ENCODE data around the gene EHMT2. TPM values are rescaled to one million over a fixed set of nuclear protein-coding genes. Genes with fewer than 3 reads are reported as not detected.

The EHMT2 gene
- total RNA-seq, 1 donor from 2014 or later = 46.0 TPM

DNA sequence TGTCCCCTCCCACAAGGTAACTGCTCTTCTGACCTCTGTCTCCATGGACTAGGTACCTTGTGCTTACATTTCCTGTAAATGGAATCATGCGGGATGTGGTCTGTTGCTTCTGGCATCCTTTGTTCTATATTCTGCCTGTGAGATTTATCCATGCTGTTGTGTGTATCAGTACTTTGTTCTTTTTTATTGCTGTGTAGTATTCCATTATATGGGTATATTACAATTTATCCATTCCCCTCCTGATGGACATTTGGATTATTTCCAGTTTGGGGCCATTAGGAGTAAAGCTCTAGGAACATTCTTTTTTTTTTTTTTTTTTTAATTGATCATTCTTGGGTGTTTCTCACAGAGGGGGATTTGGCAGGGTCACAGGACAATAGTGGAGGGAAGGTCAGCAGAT lies 33.5 kb upstream of the EHMT2 start:
- no peak overlapping the region for H3K4me3 ChIP-seq
- intact Hi-C loops (cut with DNase I) = no loop called here

DNA sequence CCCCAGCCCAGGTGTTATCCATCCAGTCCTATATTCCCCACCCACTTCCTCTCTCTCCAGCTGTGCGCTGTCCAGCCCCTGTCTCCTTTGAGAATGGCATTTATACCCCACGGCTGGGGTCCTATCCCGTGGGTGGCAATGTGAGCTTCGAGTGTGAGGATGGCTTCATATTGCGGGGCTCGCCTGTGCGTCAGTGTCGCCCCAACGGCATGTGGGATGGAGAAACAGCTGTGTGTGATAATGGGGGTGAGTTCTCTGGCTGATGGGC lies 31.1 kb upstream of the EHMT2 start:
- intact Hi-C loops (cut with DNase I) = no loop called here
- DNase-seq (no peak), ATAC-seq (no peak)
- H3K4me3 ChIP-seq = peak overlapping the region; percentile 58
- TF ChIP-seq, protein P1, sequence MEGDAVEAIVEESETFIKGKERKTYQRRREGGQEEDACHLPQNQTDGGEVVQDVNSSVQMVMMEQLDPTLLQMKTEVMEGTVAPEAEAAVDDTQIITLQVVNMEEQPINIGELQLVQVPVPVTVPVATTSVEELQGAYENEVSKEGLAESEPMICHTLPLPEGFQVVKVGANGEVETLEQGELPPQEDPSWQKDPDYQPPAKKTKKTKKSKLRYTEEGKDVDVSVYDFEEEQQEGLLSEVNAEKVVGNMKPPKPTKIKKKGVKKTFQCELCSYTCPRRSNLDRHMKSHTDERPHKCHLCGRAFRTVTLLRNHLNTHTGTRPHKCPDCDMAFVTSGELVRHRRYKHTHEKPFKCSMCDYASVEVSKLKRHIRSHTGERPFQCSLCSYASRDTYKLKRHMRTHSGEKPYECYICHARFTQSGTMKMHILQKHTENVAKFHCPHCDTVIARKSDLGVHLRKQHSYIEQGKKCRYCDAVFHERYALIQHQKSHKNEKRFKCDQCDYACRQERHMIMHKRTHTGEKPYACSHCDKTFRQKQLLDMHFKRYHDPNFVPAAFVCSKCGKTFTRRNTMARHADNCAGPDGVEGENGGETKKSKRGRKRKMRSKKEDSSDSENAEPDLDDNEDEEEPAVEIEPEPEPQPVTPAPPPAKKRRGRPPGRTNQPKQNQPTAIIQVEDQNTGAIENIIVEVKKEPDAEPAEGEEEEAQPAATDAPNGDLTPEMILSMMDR (IDR thresholded peaks at IDR 0.05) = no peak
- no peaks in the 10 kb centered on the region for H3K36me3 ChIP-seq
- H3K27ac ChIP-seq = peak overlapping the region; percentile 76
- no peaks in the 10 kb centered on the region for H3K27me3 ChIP-seq (ENCODE audit: low read depth)
- H3K9me3 ChIP-seq = no peaks in the 10 kb centered on the region
- peaks cover 11% of the 10 kb centered on the region for H3K4me1 ChIP-seq

More for the DNA sequence above, 33.5 kb upstream of the EHMT2 start:
- peaks cover 11% of the 10 kb centered on the region for H3K4me1 ChIP-seq
- DNase-seq (no peak), ATAC-seq (no peak)
- H3K27ac ChIP-seq = peak overlapping the region; percentile 24
- H3K9me3 ChIP-seq = no peaks in the 10 kb centered on the region
- H3K36me3 ChIP-seq = no peaks in the 10 kb centered on the region
- no peaks in the 10 kb centered on the region for H3K27me3 ChIP-seq (ENCODE audit: low read depth)
- TF ChIP-seq, protein P1 (IDR thresholded peaks at IDR 0.05) = no peak

DNA sequence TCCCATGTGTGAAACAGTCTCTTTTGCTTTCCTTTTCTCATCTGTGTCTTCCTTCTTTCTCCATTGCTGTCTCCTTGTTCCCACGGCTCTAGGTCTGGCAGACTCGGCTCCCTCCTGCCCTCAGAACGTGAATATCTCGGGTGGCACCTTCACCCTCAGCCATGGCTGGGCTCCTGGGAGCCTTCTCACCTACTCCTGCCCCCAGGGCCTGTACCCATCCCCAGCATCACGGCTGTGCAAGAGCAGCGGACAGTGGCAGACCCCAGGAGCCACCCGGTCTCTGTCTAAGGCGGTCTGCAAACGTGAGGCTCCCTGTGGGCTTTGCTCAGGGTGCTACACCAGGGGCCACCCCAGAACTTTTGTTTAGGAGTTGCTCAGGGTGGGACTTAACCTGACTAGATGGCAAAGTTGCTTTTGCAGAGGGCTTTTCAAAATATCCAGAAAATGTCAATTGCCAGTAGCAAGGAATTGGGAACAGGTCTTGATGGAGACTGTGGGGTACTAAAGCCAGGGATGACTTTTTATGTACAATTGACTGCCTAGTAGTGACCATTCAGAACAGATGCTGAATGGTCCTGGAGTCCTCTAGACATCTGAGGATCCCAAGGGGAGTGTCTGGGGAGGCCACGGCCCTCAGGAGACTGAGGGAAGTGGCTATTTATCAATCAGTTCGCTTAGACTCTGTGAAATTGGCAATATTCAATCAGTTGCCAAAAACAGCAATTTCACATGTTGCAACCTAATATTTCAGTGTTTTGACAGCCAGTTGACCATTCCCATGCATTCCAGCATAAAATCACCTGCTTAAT lies 30.6 kb upstream of the EHMT2 start:
- H3K4me3 ChIP-seq = peak overlapping the region; percentile 58
- intact Hi-C loops (cut with DNase I) = no loop called here

DNA sequence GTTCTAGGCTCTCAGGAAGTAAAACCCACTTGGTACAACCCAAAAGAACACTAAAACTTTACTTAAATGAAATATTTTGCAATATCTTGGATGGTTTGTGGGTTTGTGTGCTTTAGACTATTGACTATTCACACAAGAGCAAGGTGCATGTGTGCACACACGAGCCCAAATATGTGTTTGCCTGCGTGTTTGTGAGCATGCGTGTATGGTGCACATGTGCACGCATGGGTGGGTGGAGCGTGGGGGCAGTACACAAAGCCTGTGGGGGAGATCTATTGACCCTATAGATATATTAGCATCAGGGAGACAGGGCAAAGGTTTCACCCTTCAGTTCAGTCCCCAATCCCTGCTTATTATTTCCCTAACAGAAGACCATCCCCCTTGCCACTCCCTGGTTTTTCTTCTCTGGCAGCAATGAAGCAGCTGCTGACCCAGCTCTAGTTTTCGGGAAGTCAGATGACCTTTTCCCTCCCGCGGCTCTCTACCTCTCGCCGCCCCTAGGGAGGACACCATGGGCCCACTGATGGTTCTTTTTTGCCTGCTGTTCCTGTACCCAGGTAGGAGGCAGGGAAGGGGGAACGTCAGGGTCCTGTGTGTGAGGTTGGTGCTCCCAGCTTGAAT lies 29.9 kb upstream of the EHMT2 start, which contains the start of gene C2:
TSS of gene C2 (plus strand) at position 476 of the 621 bp plus-strand sequence. CDS start at position 512, 36 bp downstream.
- Histone ChIP-seq H3K36me3 (no peaks in the 10 kb centered on the region), H3K4me3 (peak within 1 kb of the TSS; percentile 58), H3K4me1 (peaks cover 11% of the 10 kb centered on the region), H3K27ac (peak within 1 kb of the TSS; percentile 76), H3K27me3 (ENCODE audit: low read depth) (no peaks in the 10 kb centered on the region), H3K9me3 (no peaks in the 10 kb centered on the region)
- intact Hi-C loops (cut with DNase I) = no loop called here
- ATAC-seq (peak; percentile 82 to 83), DNase-seq (peak; percentile 63)
- TF ChIP-seq, protein P1 (IDR thresholded peaks at IDR 0.05) = no peak

More for the DNA sequence above, 30.6 kb upstream of the EHMT2 start:
- TF ChIP-seq, protein P1 (IDR thresholded peaks at IDR 0.05) = no peak
- no peaks in the 10 kb centered on the region for H3K9me3 ChIP-seq
- H3K36me3 ChIP-seq = no peaks in the 10 kb centered on the region
- H3K27ac ChIP-seq = peak overlapping the region; percentile 76
- ATAC-seq = peak; percentile 25 to 40
- H3K27me3 ChIP-seq (ENCODE audit: low read depth) = no peaks in the 10 kb centered on the region
- DNase-seq = no peak
- peaks cover 11% of the 10 kb centered on the region for H3K4me1 ChIP-seq

DNA sequence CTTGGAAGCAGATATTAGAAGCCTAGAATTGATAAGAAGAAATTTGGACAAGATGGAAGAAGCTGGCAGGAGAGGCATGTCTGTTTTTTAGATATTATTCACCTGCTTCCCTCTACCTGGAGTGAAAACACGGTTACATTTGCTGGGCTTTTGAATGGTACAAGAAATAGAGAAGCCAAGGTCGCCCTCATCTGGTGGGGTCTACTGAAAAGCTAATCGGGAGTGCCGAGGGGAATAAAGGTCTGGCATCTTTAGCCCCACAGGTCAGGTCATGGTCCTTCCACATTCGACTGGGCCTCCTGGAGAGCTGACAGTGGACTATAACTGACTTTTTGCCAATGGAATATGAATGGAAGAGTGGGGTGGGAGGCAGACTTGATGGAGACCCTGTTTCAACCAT lies 25.4 kb upstream of the EHMT2 start:
- Histone ChIP-seq H3K4me1 (peaks cover 22% of the 10 kb centered on the region), H3K36me3 (no peaks in the 10 kb centered on the region), H3K9me3 (no peaks in the 10 kb centered on the region), H3K4me3 (no peak overlapping the region), H3K27me3 (ENCODE audit: low read depth) (no peaks in the 10 kb centered on the region), H3K27ac (no peak overlapping the region)
- TF ChIP-seq, protein P1 (IDR thresholded peaks at IDR 0.05) = peak; percentile 18
- intact Hi-C loops (cut with DNase I) = no loop called here
- DNase-seq = no peak
- ATAC-seq = no peak

All from lower lobe of right lung (tissue), 2 donors.